Spleen (tissue), 11 donors: Measurements from ENCODE around the gene EPN3. TPM values are rescaled to one million over a fixed set of nuclear protein-coding genes. Genes with fewer than 3 reads are reported as not detected.

Experiments used
- DNase-seq: peaks from one replicate; pipeline ENCODE4 v3.0.0-alpha.2; 2020
- H3K27ac ChIP-seq, 8 donors: fragments of 200-600 bp; sonication (generic) in 7 of 8; 1 replicate in 4 of 8; 2 replicates in 4 of 8; pipeline versions ENCODE4 v1.5.0 to v1.8.0; 2016 to 2021; ENCODE audit warnings: inconsistent platforms in 4 of 8, mild to moderate bottlenecking in 4 of 8, moderate library complexity in 1 of 8
- H3K27me3 ChIP-seq, 7 donors: fragments of 200-600 bp; sonication (generic) in 6 of 7; replicated peaks in 1 of 7; 1 replicate in 4 of 7; 2 replicates in 3 of 7; pipeline versions ENCODE4 v1.5.0 to v1.8.0; 2016 to 2021; ENCODE audit warnings: inconsistent platforms in 3 of 7, mild to moderate bottlenecking in 1 of 7
- H3K36me3 ChIP-seq, 6 donors: fragments of 200-600 bp; sonication (generic) in 5 of 6; 1 replicate in 4 of 6; 2 replicates in 2 of 6; pipeline versions ENCODE4 v1.5.0 to v1.8.0; 2016 to 2021; ENCODE audit warnings: inconsistent platforms in 2 of 6
- H3K4me1 ChIP-seq, 6 donors: fragments of 200-600 bp; sonication (generic) in 5 of 6; 1 replicate in 3 of 6; 2 replicates in 3 of 6; pipeline versions ENCODE4 v1.5.0 to v1.8.0; 2016 to 2021; ENCODE audit warnings: inconsistent platforms in 3 of 6
- H3K4me3 ChIP-seq, 8 donors: fragments of 200-600 bp; sonication (generic) in 7 of 8; 1 replicate in 4 of 8; 2 replicates in 4 of 8; pipeline versions ENCODE4 v1.5.0 to v1.8.0; 2016 to 2021; ENCODE audit warnings: inconsistent platforms in 4 of 8, mild to moderate bottlenecking in 4 of 8, moderate library complexity in 2 of 8
- H3K9me3 ChIP-seq, 8 donors: fragments of 200-600 bp; sonication (generic) in 7 of 8; 1 replicate in 4 of 8; 2 replicates in 4 of 8; pipeline versions ENCODE4 v1.5.0 to v1.8.0; 2016 to 2021; ENCODE audit warnings: inconsistent platforms in 4 of 8
- CTCF ChIP-seq, 11 experiments: fragments of 200-600 bp in 7 of 11; fragments of 450-650 bp in 4 of 11; sonication (generic) in 4 of 11; IDR thresholded peaks in 8 of 11; conservative IDR thresholded peaks in 3 of 11; 1 replicate in 7 of 11; 2 replicates in 4 of 11; pipeline versions ENCODE4 v1.4.0 to v1.8.0; 2016 to 2021; ENCODE audit warnings: antibody characterized with exemption in 11 of 11, inconsistent platforms in 4 of 11, mild to moderate bottlenecking in 1 of 11
- POLR2A ChIP-seq, 3 donors: fragments of 450-650 bp; IDR thresholded peaks; one replicate each; pipeline ENCODE4 v1.5.1; 2017; ENCODE audit warnings: antibody characterized with exemption in 3 of 3, mild to moderate bottlenecking in 1 of 3
- POLR2AphosphoS5 ChIP-seq, 3 donors: sonication (generic); formaldehyde crosslinking; IDR thresholded peaks; one replicate each; pipeline ENCODE4 v1.5.1; 2017; ENCODE audit warnings: antibody characterized with exemption in 3 of 3
- WGBS, 5 donors: extraction: QIAGEN DNeasy Blood & Tissue Kit in 3 of 5; methylation state at CpG; one replicate each; pipeline versions ENCODE4 v1.1.5 to v1.1.7; 2013 to 2018; 5-methylcytosine and 5-hydroxymethylcytosine counted together
- intact Hi-C: fragments of 100-400 bp; cut with DNase I; formaldehyde crosslinking; loops from one replicate; pipeline ENCODE4 v1.15.0; 2023; ENCODE audit warnings: low total_unique reads
- polyA plus RNA-seq, 3 donors: library from polyadenylated mRNA; stranded (reverse); fragments of 200-250 nt; gene quantifications; one replicate each; pipeline ENCODE4 v1.2.1, GENCODE V29; 2013
- total RNA-seq, 7 donors: library from RNA; depleted of rRNA in 3 of 7; stranded (reverse); fragments of >200 nt in 3 of 7; fragmentation: NEBNext Ultra II Directional in 4 of 7; extraction: Animal tissue kit (Norgen Biotek cat#: 25700) in 4 of 7; gene quantifications; one replicate each; pipeline versions ENCODE4 v1.1.0 to v1.2.1, GENCODE V29; 2016 to 2021
- donor health status: healthy with polysubstance abuse.
- donor health status: DM: no; HTN: no; CAD: no; lungs with moderate emphysema.
- donor health status: DM: no; HTN: no; CAD: no.
- donor health status: Bipolar disorder and iron deficiency.
- donor health status: healthy.
- donor health status: DM: no; HTN: no; CAD: no.
- donor health status: DM: yes; HTN: yes; CAD: no.

The EPN3 gene
- total and polyA plus RNA-seq, 10 donors = 0.02 to 0.16 TPM; not detected in 8

DNA sequence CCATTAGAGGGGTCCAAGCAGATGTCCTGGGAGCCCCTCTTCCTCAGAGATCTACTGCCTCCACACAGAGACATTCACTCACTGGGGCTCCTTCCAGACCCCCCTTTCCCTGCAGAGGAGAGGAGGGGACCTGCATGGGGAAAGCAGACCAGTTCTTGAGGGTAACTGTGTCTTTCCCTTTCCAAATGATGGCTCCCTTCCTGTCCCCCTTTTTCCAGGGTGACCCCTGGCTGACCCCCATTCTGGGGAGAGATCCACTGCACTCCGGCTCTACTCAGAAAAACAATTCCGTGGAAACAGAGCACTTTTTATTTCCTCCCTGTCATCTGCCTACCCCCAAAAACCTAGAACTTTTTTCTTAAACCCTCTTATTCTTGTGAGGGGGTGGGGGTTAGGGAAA, 34.4 kb downstream of the EPN3 start:
- TF ChIP-seq POLR2A (IDR thresholded peaks at IDR 0.05) = no peak
- TF ChIP-seq POLR2AphosphoS5 (IDR thresholded peaks at IDR 0.05) = no peak
- TF ChIP-seq CTCF (IDR thresholded peaks at IDR 0.05 in 8 of 11, conservative IDR thresholded peaks at IDR 0.05 in 3 of 11) = no peak
- no peak for DNase-seq
- H3K4me3 ChIP-seq = no peak overlapping the region
- WGBS, 5 donors = 36 to 68% (median 53%) methylated on average over 2 of the region's 2 CpGs
- peaks cover 0 to 74% (median 35%) of the 10 kb centered on the region in 7 donors for H3K27me3 ChIP-seq
- H3K9me3 ChIP-seq = no peaks in the 10 kb centered on the region
- peaks cover 0 to 30% (median 11%) of the 10 kb centered on the region in 6 donors for H3K4me1 ChIP-seq
- intact Hi-C loops = no loop called here
- no peak overlapping the region for H3K27ac ChIP-seq
- H3K36me3 ChIP-seq = no peaks in the 10 kb centered on the region

DNA sequence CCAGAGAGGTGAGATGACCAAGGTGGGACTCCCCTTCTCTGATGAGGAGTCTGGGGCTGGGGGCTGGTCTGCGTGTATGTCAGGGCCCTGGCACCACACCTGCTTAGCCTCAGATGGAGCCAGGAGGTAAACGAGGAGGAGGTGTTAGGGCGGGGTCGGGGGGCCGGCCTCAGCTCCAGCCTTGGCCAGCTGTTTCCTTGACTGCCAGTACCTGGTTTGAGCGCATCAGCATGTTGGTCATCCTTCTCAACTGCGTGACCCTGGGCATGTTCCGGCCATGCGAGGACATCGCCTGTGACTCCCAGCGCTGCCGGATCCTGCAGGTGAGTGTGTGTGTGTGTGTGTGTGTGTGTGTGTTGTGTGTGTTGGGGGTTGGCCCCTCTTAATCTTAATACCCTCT, 36.1 kb downstream of the EPN3 start:
- TF ChIP-seq POLR2A (IDR thresholded peaks at IDR 0.05) (no peak), POLR2AphosphoS5 (IDR thresholded peaks at IDR 0.05) (no peak), CTCF (IDR thresholded peaks at IDR 0.05 in 8 of 11, conservative IDR thresholded peaks at IDR 0.05 in 3 of 11) (no peak)
- WGBS, 5 donors = 72 to 90% (median 89%) methylated on average over 6 to 12 of the region's 12 CpGs
- Histone ChIP-seq H3K27me3 (peaks cover 0 to 61% (median 19%) of the 10 kb centered on the region in 7 donors), H3K4me1 (peaks cover 0 to 18% (median 3%) of the 10 kb centered on the region in 6 donors), H3K4me3 (no peak overlapping the region), H3K36me3 (no peaks in the 10 kb centered on the region), H3K27ac (no peak overlapping the region), H3K9me3 (no peaks in the 10 kb centered on the region)
- intact Hi-C loops = no loop called here
- DNase-seq = no peak

- 81 to 93% (median 88%) methylated on average over 3 to 7 of the region's 7 CpGs for WGBS, 5 donors
- H3K27ac ChIP-seq = no peak overlapping the region
- DNase-seq = no peak
- peaks cover 0 to 13% (median 3%) of the 10 kb centered on the region in 6 donors for H3K4me1 ChIP-seq
- H3K27me3 ChIP-seq = peaks cover 0 to 52% (median 15%) of the 10 kb centered on the region in 7 donors
- intact Hi-C loops = no loop called here
- no peaks in the 10 kb centered on the region for H3K36me3 ChIP-seq
- H3K9me3 ChIP-seq = no peaks in the 10 kb centered on the region
- H3K4me3 ChIP-seq = no peak overlapping the region
- TF ChIP-seq POLR2AphosphoS5 (IDR thresholded peaks at IDR 0.05) = no peak
- TF ChIP-seq CTCF (IDR thresholded peaks at IDR 0.05 in 8 of 11, conservative IDR thresholded peaks at IDR 0.05 in 3 of 11) = no peak
- TF ChIP-seq POLR2A (IDR thresholded peaks at IDR 0.05) = no peak
These were observed 37.1 kb downstream of the EPN3 start for GRCh38 chr17:50569592-50569991.

- TF ChIP-seq POLR2A (IDR thresholded peaks at IDR 0.05) (no peak), CTCF (IDR thresholded peaks at IDR 0.05 in 8 of 11, conservative IDR thresholded peaks at IDR 0.05 in 3 of 11) (no peak), POLR2AphosphoS5 (IDR thresholded peaks at IDR 0.05) (no peak)
These were observed 37.5 kb downstream of the EPN3 start for GRCh38 chr17:50570032-50570431.

More at GRCh38 chr17:50570032-50570431, 37.5 kb downstream of the EPN3 start:
- Histone ChIP-seq H3K4me1 (peaks cover 0 to 9% (median under 1%) of the 10 kb centered on the region in 6 donors), H3K27ac (no peak overlapping the region), H3K4me3 (no peak overlapping the region), H3K36me3 (no peaks in the 10 kb centered on the region), H3K27me3 (peaks cover 0 to 47% (median 10%) of the 10 kb centered on the region in 7 donors), H3K9me3 (no peaks in the 10 kb centered on the region)
- intact Hi-C loops = no loop called here
- no peak for DNase-seq
- WGBS, 5 donors = 85 to 93% (median 92%) methylated on average over 8 of the region's 8 CpGs
